GM18526 (cell line): Measurements from ENCODE around the gene LRRC75B.

Source experiments
- POLR2A ChIP-seq: IDR thresholded peaks from 3 replicates; pipeline ENCODE4 v1.6.1; 2011; ENCODE audit not compliant: insufficient read length; ENCODE audit errors: extremely low read depth

The LRRC75B gene

DNA sequence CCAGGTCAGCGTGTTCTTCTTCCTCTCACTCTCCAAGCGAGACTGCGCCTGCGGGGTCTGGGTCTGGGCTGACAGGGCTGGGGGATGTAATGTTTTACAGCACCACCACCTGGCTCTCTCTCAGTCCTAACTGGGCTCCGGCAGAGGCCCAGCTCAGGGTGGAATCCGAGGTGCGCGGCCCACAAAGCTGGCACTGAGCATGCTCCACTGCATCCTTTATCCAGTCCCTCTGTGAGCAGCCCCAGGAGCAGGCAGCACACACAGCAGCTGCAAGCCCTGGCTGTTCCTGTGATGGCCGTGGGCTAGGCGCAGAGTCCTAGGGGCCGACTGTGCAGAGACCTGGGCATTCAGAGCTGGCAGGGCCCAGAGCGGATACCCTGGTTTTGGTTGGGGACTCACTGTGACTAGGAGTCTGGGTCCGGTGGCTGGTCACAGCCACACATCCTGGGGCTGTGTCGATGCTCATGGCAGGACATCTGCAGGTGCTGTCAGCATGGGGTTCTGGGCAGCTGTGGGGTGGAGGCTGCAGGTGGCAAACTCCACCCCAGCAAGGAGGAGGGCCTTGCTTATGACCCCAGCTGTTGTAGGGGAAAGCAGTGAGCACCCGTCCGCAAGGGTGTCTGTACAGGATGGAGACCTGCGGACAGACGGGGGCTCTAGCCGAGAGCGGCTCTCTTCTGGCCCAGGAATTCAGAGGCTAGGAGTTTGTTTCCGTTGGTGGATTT lies 4.0 kb downstream of the LRRC75B start:
- no peak for TF ChIP-seq POLR2A

GRCh38 chr22:24588381-24588756 lies 4.5 kb downstream of the LRRC75B start:
- TF ChIP-seq POLR2A: no peak

DNA sequence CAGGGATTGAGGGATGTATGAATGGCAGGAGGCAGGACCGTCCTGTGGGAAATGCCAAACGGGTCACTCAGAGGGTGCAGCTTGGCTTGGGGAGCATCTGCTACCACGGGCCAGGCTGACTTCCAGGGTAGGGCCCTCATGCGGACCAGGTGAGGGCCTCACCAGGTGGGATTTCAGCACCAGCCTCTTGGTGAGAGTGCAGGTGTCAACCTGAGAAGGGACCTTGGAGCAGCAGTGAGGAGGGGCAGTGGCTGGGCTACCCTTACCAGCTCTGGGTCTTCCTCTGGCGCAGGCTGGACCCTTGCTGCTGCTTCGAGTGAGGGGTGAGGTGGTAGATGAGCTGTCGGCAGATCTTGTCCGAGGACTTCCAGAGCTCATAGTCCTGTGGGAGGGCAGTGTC lies 4.9 kb downstream of the LRRC75B start:
- TF ChIP-seq POLR2A: no peak

GRCh38 chr22:24587251-24587650 lies 5.6 kb downstream of the LRRC75B start:
- no peak for TF ChIP-seq POLR2A

DNA sequence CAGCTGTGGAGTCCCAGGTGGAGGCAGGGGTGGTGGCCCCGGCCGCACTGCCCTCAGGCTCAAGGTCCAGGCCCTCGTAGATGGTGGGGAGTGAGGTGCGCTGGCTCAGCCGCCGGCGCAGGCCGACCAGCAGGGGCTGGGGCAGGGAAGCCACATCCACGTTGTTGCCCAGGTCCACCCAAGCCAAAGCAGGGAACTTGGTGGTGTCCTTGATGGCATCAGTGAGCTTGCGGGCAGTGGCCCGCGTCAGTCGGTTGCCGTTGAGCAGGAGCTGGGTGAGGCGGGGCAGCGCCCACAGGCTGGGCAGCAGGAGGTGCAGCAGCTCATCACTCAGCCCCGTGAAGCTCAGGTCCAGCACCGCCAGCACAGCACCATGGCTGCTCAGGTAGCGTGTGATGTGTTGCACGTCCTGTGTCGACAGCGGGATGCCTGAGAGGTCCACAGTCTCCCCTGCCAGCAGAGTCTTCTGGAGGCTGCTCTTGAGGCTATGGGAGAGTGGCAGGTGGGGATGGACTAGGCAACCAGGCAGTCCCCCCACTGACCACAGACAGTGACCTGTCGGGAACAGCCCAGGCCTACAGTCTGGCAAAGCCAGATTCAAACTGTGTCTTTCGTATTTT lies 6.8 kb downstream of the LRRC75B start:
- TF ChIP-seq POLR2A: no peak

DNA sequence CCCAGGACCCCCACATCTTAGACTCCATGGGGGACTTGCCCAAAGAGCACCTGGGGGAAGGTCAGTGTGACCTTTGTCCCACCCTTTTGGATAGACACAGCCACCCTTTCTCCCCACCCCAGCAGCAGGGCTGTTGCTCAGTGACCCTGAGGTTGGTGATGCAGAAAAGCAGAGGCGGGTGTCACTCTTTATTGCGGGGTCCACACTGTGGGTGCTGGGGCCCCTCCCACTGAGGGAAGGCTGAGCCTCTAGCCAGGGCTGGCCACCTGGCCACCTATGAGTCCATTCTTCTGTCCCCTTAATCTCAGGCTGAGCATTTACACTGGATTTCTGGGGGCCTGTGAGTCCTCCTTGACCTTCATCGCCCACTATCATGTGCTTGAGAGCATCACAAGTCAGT lies 7.4 kb downstream of the LRRC75B start:
- TF ChIP-seq POLR2A: no peak

DNA sequence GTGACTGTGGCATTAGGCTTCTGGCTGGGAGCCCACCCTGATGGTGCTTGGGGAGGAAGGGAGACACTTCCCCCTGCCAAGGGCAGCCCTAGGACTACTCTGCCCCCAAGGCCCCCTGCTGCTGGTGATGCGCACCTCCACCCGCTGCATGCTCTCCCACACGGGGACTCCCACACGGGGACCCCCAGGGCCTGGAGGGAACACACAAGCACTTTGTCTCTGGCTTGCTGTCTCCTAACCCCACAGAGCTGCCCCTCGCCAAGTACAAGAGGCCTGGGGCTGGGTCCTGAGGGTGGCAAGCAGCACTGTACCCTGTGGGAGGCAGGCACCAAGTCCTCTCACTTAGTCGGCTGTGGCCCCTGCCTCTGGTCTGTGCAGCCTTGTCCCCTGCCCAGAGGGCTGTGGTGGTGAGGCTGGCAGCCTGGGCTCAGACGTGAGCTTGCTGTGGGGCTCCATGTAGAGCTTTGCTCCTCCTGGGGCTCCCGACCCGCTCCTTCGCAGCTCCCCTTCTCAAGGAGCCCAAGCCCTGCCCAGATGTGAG lies 7.9 kb downstream of the LRRC75B start:
- TF ChIP-seq POLR2A: no peak

- no peak for TF ChIP-seq POLR2A
Measured at GRCh38 chr22:24584166-24584790, 8.6 kb downstream of the LRRC75B start.

GRCh38 chr22:24583221-24584165 lies 9.4 kb downstream of the LRRC75B start:
- no peak for TF ChIP-seq POLR2A

GRCh38 chr22:24582056-24582814 lies 10.6 kb downstream of the LRRC75B start:
- TF ChIP-seq POLR2A: no peak

- TF ChIP-seq POLR2A: no peak
Measured at GRCh38 chr22:24580276-24580675, 12.6 kb downstream of the LRRC75B start.

- TF ChIP-seq POLR2A: no peak
Measured at GRCh38 chr22:24579258-24579601, 13.6 kb downstream of the LRRC75B start.

GRCh38 chr22:24578355-24579257 lies 14.3 kb downstream of the LRRC75B start:
- TF ChIP-seq POLR2A: no peak
